ENCODE measurements around the gene CCDC27. TPM values are rescaled to one million over a fixed set of nuclear protein-coding genes. Genes with fewer than 3 reads are reported as not detected.
A peak's percentile ranks its signal among the peaks of the same experiment; 100 is the strongest.

CCDC27 gene
- total and polyA plus RNA-seq, 2 of the 13 experiments (the other 11 are each of a cell fraction or from before 2014, with no cell fraction given), result not detected

DNA sequence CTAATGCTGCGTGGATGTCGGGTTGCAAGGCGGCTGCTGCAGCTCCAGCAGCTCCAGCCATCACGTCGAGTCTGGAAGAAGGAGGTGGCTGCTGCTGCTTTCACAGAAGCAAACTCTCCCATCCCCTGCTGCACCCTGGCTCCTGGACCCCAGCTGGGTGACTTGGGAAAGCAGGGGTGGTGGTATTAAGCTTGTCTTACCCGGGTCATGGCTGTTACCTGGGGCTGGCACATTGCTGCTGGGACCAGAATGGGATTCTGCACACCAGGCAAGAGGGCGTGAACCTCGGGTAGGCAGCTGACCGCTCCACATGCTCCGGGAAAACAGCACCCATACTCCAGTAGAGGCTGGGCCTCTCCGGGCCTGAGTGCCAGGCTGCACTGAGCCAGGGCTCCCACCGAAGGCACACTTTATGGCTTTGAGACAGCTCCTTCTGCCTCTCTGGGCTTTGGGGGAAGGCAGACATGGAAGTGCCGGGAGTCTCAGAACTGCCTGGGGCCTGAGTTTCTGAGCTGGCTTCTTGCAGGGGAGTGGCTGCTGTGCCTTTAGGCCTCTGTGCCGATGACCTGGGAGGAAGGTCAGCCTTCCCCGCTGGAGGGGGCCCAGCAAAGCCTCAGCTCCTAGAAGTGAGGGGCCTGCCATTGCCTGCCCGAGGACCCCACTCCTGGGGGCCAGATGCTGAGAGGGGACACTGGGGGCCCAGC lies 21.5 kb downstream of the CCDC27 start (continued):
- no peak for TF ChIP-seq ATF7-NPFF (CRISPR knock-in tag; IDR thresholded peaks at IDR 0.05; ENCODE audit: low read depth)
- TF ChIP-seq MXI1 (IDR thresholded peaks at IDR 0.05; ENCODE audit: borderline replicate concordance, low read depth, low read length), result no peak
- TF ChIP-seq ZNF616 (CRISPR knock-in tag; IDR thresholded peaks at IDR 0.05; ENCODE audit: low read depth), result no peak
- no peak for TF ChIP-seq ZMYM2 (CRISPR knock-in tag; IDR thresholded peaks at IDR 0.05)
- TF ChIP-seq SOX5 (CRISPR knock-in tag; IDR thresholded peaks at IDR 0.05; ENCODE audit: borderline replicate concordance), result no peak
- no peak for TF ChIP-seq CBX1 (IDR thresholded peaks at IDR 0.05; ENCODE audit: low read depth)
- TF ChIP-seq TCF12 (IDR thresholded peaks at IDR 0.05), result no peak
- TF ChIP-seq TCF12 (CRISPR knock-in tag; IDR thresholded peaks at IDR 0.05), result no peak
- TF ChIP-seq, protein P1, sequence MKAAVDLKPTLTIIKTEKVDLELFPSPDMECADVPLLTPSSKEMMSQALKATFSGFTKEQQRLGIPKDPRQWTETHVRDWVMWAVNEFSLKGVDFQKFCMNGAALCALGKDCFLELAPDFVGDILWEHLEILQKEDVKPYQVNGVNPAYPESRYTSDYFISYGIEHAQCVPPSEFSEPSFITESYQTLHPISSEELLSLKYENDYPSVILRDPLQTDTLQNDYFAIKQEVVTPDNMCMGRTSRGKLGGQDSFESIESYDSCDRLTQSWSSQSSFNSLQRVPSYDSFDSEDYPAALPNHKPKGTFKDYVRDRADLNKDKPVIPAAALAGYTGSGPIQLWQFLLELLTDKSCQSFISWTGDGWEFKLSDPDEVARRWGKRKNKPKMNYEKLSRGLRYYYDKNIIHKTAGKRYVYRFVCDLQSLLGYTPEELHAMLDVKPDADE (CRISPR knock-in tag; IDR thresholded peaks at IDR 0.05), result no peak
- no peak for TF ChIP-seq ARID2 (CRISPR knock-in tag; IDR thresholded peaks at IDR 0.05; ENCODE audit: borderline replicate concordance)
- 0 out of 2 replicates have a peak, but pooled peaks have one; percentile 26 for TF ChIP-seq GABPB1 (CRISPR knock-in tag; IDR thresholded peaks at IDR 0.05)
- TF ChIP-seq ZZZ3 (CRISPR knock-in tag; IDR thresholded peaks at IDR 0.05; ENCODE audit: borderline replicate concordance), result no peak
- TF ChIP-seq SRSF9 (IDR thresholded peaks at IDR 0.05; ENCODE audit: borderline replicate concordance, insufficient read depth, low read depth, low read length, poor library complexity, severe bottlenecking), result no peak
- no peak for TF ChIP-seq ZNF7 (CRISPR knock-in tag; IDR thresholded peaks at IDR 0.05)
- 0 out of 2 replicates have a peak, but pooled peaks have one; percentile 29 for TF ChIP-seq SPEN (CRISPR knock-in tag; IDR thresholded peaks at IDR 0.05; ENCODE audit: low read depth)
- TF ChIP-seq GZF1 (CRISPR knock-in tag; IDR thresholded peaks at IDR 0.05), result no peak
- TF ChIP-seq KLF15 (CRISPR knock-in tag; IDR thresholded peaks at IDR 0.05; ENCODE audit: borderline replicate concordance), result no peak
- no peak for TF ChIP-seq U2AF1 (optimal IDR thresholded peaks at IDR 0.05; ENCODE audit: low read depth, low read length)
- TF ChIP-seq, protein P2, sequence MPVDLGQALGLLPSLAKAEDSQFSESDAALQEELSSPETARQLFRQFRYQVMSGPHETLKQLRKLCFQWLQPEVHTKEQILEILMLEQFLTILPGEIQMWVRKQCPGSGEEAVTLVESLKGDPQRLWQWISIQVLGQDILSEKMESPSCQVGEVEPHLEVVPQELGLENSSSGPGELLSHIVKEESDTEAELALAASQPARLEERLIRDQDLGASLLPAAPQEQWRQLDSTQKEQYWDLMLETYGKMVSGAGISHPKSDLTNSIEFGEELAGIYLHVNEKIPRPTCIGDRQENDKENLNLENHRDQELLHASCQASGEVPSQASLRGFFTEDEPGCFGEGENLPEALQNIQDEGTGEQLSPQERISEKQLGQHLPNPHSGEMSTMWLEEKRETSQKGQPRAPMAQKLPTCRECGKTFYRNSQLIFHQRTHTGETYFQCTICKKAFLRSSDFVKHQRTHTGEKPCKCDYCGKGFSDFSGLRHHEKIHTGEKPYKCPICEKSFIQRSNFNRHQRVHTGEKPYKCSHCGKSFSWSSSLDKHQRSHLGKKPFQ (CRISPR knock-in tag; IDR thresholded peaks at IDR 0.05; ENCODE audit: insufficient replicate concordance), result no peak
- peak; percentile 7 for TF ChIP-seq ZNF883 (CRISPR knock-in tag; IDR thresholded peaks at IDR 0.05; ENCODE audit: not compliant biosample characterization)
- TF ChIP-seq, protein P3, sequence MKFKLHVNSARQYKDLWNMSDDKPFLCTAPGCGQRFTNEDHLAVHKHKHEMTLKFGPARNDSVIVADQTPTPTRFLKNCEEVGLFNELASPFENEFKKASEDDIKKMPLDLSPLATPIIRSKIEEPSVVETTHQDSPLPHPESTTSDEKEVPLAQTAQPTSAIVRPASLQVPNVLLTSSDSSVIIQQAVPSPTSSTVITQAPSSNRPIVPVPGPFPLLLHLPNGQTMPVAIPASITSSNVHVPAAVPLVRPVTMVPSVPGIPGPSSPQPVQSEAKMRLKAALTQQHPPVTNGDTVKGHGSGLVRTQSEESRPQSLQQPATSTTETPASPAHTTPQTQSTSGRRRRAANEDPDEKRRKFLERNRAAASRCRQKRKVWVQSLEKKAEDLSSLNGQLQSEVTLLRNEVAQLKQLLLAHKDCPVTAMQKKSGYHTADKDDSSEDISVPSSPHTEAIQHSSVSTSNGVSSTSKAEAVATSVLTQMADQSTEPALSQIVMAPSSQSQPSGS (CRISPR knock-in tag; IDR thresholded peaks at IDR 0.05), result no peak
- no peak for TF ChIP-seq ZNF343 (CRISPR knock-in tag; IDR thresholded peaks at IDR 0.05)
- no peak for TF ChIP-seq ZC3H13 (CRISPR knock-in tag; IDR thresholded peaks at IDR 0.05)
- no peak for TF ChIP-seq MEF2D (CRISPR knock-in tag; IDR thresholded peaks at IDR 0.05)
- no peak for TF ChIP-seq ZNF644 (CRISPR knock-in tag; IDR thresholded peaks at IDR 0.05; ENCODE audit: low read depth)
- TF ChIP-seq WIZ (CRISPR knock-in tag; IDR thresholded peaks at IDR 0.05), result no peak
